ENCODE data around the gene SYNJ1.
"Not testable (repeated sequence)": the region's sequence is repeated elsewhere in the genome, so short reads cannot be mapped to it uniquely, and the experiment has no call there.

SYNJ1 gene, protein sequence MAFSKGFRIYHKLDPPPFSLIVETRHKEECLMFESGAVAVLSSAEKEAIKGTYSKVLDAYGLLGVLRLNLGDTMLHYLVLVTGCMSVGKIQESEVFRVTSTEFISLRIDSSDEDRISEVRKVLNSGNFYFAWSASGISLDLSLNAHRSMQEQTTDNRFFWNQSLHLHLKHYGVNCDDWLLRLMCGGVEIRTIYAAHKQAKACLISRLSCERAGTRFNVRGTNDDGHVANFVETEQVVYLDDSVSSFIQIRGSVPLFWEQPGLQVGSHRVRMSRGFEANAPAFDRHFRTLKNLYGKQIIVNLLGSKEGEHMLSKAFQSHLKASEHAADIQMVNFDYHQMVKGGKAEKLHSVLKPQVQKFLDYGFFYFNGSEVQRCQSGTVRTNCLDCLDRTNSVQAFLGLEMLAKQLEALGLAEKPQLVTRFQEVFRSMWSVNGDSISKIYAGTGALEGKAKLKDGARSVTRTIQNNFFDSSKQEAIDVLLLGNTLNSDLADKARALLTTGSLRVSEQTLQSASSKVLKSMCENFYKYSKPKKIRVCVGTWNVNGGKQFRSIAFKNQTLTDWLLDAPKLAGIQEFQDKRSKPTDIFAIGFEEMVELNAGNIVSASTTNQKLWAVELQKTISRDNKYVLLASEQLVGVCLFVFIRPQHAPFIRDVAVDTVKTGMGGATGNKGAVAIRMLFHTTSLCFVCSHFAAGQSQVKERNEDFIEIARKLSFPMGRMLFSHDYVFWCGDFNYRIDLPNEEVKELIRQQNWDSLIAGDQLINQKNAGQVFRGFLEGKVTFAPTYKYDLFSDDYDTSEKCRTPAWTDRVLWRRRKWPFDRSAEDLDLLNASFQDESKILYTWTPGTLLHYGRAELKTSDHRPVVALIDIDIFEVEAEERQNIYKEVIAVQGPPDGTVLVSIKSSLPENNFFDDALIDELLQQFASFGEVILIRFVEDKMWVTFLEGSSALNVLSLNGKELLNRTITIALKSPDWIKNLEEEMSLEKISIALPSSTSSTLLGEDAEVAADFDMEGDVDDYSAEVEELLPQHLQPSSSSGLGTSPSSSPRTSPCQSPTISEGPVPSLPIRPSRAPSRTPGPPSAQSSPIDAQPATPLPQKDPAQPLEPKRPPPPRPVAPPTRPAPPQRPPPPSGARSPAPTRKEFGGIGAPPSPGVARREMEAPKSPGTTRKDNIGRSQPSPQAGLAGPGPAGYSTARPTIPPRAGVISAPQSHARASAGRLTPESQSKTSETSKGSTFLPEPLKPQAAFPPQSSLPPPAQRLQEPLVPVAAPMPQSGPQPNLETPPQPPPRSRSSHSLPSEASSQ (N-terminal part only)

DNA sequence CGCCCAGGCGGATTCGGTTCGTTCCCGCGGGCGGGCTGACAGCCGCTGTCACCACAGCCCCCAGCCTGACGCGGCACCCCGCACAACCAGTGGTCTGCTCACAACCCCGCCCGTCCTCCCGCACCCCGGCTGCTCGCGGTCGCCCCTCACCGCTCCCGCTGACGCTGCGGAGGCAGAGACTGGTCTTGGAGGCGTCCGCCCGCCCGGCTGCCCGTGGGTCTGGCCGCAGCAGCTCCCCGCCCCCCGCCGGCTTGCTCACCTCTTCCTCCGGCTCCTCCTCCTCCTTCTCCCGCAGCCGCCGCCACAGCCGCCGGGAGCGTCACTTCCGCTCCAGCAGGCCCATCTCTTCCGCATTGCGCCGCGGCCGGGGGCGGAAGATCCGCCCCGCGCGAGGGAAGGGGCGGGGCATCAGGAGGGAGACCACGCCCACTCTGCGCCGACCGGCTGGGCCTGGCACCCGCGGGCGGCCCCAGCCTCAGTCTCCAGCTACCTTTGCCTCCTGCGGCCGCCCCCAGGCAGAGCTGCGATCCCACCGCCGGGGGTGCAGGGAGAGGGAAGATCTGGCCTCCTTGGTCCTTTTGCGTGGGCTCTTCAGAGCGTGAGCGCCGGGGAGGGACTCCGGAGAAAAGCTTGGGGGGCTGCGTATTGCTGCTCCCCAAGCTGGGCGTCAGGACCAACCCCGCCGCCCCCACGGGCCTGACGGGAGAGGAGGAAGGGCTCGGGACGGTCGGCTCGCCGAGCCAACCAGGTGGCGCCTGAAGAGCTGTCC, at the start of gene SYNJ1:
Gene SYNJ1 (minus strand): TSS at position 327 of the 769 bp plus-strand sequence. CDS start 1,118 bp downstream, outside the sequence.
- TF ChIP-seq, protein P1, sequence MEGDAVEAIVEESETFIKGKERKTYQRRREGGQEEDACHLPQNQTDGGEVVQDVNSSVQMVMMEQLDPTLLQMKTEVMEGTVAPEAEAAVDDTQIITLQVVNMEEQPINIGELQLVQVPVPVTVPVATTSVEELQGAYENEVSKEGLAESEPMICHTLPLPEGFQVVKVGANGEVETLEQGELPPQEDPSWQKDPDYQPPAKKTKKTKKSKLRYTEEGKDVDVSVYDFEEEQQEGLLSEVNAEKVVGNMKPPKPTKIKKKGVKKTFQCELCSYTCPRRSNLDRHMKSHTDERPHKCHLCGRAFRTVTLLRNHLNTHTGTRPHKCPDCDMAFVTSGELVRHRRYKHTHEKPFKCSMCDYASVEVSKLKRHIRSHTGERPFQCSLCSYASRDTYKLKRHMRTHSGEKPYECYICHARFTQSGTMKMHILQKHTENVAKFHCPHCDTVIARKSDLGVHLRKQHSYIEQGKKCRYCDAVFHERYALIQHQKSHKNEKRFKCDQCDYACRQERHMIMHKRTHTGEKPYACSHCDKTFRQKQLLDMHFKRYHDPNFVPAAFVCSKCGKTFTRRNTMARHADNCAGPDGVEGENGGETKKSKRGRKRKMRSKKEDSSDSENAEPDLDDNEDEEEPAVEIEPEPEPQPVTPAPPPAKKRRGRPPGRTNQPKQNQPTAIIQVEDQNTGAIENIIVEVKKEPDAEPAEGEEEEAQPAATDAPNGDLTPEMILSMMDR (IDR thresholded peaks at IDR 0.05; ENCODE audit: low read depth, low read length, missing control alignments): no peak
- Histone ChIP-seq H3K4me3 (ENCODE audit: low read depth, low read length) (peak within 1 kb of the TSS; percentile 81), H3K27ac (peak within 1 kb of the TSS; percentile 63), H3K36me3 (replicated peaks) (no peaks in the 10 kb centered on the region), H3K27me3 (replicated peaks) (no peaks in the 10 kb centered on the region)
- in situ Hi-C loops (cut with HindIII; ENCODE audit: low pct_ligation_motif_present, low sequenced_read_pairs): no loop called here
- peak; percentile 90 for DNase-seq

DNA sequence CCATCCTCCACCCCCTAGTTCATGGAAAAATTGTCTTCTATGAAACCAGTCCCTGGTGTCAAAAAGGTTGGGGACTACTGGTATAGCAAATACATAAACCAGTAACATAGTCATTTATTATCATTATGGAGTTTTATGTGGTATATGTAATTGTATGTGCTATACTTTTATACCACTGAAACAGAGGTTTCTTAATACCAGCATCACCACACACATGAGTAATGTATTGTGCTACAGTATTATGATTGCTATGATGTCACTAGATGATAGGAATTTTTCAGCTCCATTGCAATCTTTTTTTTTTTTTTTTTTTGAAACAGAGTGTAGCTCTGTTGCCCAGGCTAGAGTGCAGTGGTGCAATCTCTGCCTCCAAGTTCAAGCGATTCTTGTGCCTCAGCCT, 49.5 kb upstream of the SYNJ1 start:
- Histone ChIP-seq H3K4me3 (ENCODE audit: low read depth, low read length) (no peak overlapping the region), H3K27ac (no peak overlapping the region), H3K36me3 (replicated peaks) (no peaks in the 10 kb centered on the region), H3K27me3 (replicated peaks) (no peaks in the 10 kb centered on the region)
- in situ Hi-C loops (cut with HindIII; ENCODE audit: low pct_ligation_motif_present, low sequenced_read_pairs): no loop called here
- TF ChIP-seq, protein P1 (IDR thresholded peaks at IDR 0.05; ENCODE audit: low read depth, low read length, missing control alignments): no peak
- no peak for DNase-seq

DNA sequence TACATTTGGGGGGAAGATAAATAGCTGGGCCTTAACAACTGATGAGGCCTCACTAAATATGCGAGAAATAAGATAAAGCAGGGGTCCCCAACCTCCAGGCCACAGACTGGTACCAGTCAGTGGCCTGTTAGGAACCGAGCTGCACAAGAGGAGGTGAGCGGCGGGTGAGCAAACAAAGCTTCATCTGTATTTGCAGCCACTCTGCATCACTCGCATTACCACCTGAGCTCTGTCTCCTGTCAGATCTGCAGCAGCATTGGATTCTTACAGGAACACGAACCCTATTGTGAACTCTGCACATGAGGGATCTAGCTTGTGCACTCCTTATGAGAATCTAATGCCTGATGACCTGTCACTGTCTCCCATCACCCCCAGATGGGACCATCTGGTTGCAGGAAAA, 48.9 kb upstream of the SYNJ1 start:
- no peaks in the 10 kb centered on the region for H3K36me3 ChIP-seq (replicated peaks)
- no peak overlapping the region for H3K27ac ChIP-seq
- H3K27me3 ChIP-seq (replicated peaks): no peaks in the 10 kb centered on the region
- no peak overlapping the region for H3K4me3 ChIP-seq (ENCODE audit: low read depth, low read length)
- in situ Hi-C loops (cut with HindIII; ENCODE audit: low pct_ligation_motif_present, low sequenced_read_pairs): no loop called here
- TF ChIP-seq, protein P1 (IDR thresholded peaks at IDR 0.05; ENCODE audit: low read depth, low read length, missing control alignments): no peak
- DNase-seq: no peak

DNA sequence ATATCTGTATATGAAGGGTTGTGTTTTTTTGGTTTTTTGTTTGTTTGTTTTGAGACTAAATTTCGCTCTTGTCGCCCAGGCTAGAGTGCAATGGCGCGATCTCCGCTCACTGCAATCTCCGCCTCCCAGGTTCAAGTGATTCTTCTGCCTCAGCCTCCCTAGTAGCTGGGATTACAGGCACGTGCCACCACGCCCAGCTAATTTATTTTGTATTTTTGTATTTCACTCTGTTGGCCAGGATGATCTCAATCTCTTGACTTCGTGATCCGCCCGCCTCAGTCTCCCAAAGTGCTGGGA, 45.2 kb upstream of the SYNJ1 start:
- H3K36me3 ChIP-seq (replicated peaks); DNase-seq; H3K27ac ChIP-seq; H3K4me3 ChIP-seq (ENCODE audit: low read depth, low read length); in situ Hi-C loops (cut with HindIII; ENCODE audit: low pct_ligation_motif_present, low sequenced_read_pairs); H3K27me3 ChIP-seq (replicated peaks): not testable (repeated sequence)

DNA sequence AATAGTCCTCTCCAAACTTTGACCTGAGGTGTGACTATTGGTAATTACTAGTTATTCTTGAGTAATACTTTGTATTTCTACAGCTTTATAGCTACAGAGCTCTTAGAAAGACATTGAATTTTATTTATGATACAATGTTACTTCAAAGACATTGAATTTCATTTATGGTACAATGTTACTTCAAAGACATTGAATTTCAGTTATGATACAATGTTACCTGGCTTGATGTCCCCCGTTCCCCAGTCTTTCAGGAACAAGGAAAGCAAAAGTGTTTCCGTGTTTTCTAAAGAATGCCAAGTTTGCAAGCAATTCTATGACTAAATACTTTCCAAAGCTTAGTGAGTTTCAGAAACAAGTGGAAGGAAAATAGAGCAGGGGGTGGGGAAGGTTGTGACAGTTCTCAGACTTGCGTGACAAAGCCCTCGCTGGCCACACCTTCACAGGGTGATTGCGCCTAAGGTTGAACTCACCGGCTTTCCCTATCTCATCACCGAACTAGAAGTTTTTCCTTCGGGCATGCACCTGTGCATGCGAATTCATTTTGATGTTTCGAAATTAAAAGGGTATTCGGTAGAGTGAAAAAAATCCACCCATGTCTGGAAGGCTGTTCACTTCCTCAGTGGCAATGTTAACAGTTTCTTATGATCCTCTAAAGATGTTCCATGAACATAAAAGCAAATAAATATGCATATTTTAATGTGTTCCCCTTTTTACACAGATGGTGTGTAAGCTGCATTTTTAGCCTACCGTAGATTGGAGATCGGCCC, 44.7 kb upstream of the SYNJ1 start:
- TF ChIP-seq, protein P1 (IDR thresholded peaks at IDR 0.05; ENCODE audit: low read depth, low read length, missing control alignments): no peak
- Histone ChIP-seq H3K27ac (peak overlapping the region; percentile 62), H3K4me3 (ENCODE audit: low read depth, low read length) (peak overlapping the region; percentile 93), H3K27me3 (replicated peaks) (no peaks in the 10 kb centered on the region), H3K36me3 (replicated peaks) (peaks cover 3% of the 10 kb centered on the region)
- in situ Hi-C loops (cut with HindIII; ENCODE audit: low pct_ligation_motif_present, low sequenced_read_pairs): no loop called here
- no peak for DNase-seq

Measured in brain microvascular endothelial cell (primary cell).